SIG-M5 treated with dmso at 0.1 percent for 504 hours (cell line): Measurements from ENCODE around the gene SMG6.
A peak's percentile ranks its signal among the peaks of the same experiment; 100 is the strongest.

Experiments
- DNase-seq: peaks from one replicate; lab custom pipeline; 2025; ENCODE audit not compliant: unreplicated experiment; lab: John Stamatoyannopoulos, UW

SMG6 gene

DNA sequence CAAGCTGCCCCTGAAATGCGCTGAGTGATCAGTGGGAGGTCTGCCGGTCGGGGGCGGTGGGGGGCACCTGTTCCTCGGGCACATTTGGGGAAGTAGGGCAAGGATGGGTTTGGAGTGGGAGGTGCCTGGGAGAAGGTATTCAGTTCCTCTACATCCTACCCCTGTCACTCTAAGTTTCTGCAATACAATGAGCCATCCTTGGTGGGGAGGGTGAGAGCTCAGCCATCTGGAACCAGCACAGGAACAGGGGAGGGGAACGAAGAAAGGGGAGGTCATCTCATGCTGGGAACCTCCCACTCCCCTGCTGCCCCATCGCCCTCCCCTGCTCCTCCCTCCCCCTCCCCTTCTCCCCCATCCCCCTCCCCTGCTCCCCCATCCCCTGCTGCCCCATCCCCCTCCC lies 269.4 kb downstream of the SMG6 start:
- no peak for DNase-seq

DNA sequence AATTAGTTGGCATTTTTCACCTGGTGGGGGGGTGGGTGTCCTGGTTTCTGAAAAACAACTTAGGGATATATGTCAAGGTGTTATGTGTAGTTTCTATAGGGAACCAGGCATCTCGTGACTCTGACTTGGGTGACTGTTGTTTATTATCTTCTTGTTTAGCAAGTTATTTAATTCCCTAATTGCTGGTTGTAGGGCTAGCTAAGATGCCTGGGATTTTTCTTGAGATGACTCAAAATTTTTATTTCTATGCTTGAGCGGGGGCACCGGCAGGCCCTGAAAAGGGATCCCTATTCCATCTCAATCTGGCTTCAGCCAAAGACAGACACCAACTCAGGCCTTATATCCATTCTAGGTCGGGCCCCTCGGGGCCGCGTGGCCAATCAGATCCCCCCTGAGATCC lies 270.4 kb downstream of the SMG6 start:
- DNase-seq = no peak

- DNase-seq = no peak
These were observed 272.8 kb downstream of the SMG6 start for GRCh38 chr17:2030779-2031163.

GRCh38 chr17:2029911-2030778 lies 273.4 kb downstream of the SMG6 start, which contains the start of gene DPH1:
DPH1 (plus strand) TSS chr17:2030153; CDS start chr17:2030170, 17 bp downstream.
- DNase-seq = peak; percentile 89

DNA sequence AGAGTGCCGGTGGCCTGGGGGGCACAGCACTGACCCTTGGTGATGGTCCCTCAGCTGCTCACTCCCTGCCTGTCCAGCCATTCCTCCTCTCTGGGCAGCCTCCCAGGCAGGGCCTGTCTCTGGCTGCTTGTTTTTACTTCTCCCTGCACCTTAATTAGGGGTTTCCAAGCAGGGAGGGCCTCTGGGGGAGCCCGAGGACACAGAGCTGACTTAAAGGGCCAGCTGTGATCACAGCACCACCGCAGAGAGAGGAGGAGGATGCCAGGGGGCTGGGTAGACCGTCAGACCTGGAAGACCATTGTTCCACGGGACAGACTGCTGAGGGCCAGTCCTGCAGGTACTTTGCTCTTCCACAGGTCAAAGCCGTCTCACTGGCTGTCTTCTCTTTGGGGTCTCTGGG lies 274.8 kb downstream of the SMG6 start:
- no peak for DNase-seq

DNA sequence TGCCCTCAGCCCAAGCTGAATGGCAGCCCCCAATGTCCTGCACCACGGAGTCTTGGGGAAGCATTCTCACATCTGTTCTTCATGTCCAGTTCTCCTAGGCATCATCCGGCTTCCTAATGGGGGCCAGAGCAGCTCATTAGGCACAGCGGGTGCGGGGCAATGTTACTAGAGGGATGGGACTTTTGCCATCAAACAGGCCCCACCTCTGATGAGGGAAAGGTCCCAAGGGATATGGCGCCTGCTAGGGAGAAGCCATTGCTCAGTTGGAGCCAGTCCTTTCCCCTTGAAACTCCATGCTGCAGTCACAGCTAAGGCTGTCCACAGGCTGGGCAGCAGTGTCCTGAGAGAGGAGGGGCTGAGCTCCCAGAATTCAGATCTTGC lies 275.4 kb downstream of the SMG6 start:
- DNase-seq = no peak

- no peak for DNase-seq
These were observed 275.9 kb downstream of the SMG6 start for GRCh38 chr17:2027528-2028233.

GRCh38 chr17:2025622-2026309 lies 277.8 kb downstream of the SMG6 start:
- peak; percentile 16 for DNase-seq

- peak; percentile 60 for DNase-seq
These were observed 278.4 kb downstream of the SMG6 start, which contains the start of gene RTN4RL1 for GRCh38 chr17:2025220-2025621. RTN4RL1 (minus strand) TSS chr17:2025334; CDS start chr17:2024865, 469 bp downstream.

GRCh38 chr17:2024572-2025219 lies 278.9 kb downstream of the SMG6 start:
- no peak for DNase-seq

DNA sequence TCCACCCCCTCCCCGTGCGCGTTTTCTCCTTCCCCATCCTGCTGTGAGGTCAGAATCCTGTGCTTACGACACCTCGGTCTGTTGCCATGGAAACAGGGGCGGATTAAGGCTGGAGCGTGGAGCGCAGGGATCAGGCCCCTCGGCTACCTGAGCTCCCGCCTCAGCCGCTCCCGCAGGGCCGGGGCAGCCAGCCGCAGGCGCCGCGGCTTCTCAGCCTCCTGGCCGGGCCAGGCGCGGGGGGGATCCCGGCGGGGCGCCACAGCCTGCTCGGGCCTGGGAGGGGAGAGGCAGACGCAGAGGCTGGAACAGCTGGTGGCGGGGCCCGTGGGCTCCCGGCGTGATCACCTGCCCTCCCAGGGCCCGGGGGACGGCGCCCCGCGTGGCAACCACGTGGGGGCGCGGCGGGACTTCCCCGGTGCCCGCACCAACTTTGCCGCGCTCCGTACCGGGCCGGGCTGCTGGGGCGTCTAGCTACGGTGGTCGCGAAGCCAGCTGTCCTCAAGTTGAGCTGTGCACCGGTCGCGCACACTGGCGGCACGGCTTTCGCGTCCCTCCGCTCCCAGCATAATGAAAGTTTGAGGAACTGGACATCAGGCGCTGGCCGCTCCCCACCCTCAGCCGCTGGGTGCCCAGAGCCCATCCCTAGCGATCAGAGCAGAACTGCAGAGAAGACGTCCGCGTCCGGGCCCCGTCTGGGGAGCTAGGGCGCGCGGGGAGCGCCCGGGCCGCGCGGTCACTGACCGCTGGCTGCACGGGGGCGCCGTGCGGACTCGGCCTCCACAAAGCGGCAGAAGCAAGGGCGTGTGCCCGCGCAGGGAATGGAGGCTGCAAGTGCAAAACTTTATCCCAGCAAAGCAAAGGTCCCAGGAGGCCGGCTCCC lies 279.7 kb downstream of the SMG6 start:
- DNase-seq = peak; percentile 37

DNA sequence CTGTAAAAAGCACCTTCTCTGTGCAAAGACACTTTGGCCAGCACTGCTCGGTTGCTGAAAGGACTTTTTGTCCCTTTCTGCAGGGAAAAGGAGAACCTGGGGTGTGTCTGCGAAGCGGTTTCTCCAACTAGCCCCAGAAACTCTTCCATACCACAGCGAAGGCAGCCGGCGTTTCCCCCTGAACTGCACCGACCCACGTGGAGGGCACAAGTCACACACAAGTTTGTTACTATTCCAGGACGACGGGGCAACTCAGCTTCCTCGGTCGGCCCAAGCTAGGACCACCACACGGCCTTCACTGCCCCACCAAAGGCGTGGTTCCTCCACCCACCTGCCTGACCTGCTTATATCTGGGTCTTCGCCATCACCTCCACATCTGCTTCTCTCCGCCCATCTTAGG lies 280.3 kb downstream of the SMG6 start:
- no peak for DNase-seq

GRCh38 chr17:2022647-2023240 lies 280.8 kb downstream of the SMG6 start:
- no peak for DNase-seq

GRCh38 chr17:2020721-2021120 lies 282.9 kb downstream of the SMG6 start:
- DNase-seq = no peak

DNA sequence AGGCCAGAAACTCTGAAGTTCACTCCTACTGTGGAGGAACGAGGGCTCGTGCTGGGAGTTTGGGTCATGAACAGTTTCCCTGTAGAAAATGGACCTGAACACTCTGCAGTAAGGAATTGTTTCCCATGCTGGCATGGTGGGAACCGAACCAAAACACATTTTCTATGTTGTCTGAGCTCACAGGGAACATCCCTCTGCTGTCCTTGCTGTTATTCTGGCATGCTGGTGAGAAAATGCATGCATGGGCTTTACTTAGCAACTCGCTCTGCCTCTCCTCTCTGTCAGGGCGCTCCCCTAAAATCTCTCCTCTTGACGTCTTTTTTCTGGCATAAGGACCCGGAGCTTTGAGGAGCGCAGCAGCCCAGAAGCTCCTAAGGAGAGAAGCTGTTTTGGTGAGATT lies 283.9 kb downstream of the SMG6 start:
- DNase-seq = no peak

DNA sequence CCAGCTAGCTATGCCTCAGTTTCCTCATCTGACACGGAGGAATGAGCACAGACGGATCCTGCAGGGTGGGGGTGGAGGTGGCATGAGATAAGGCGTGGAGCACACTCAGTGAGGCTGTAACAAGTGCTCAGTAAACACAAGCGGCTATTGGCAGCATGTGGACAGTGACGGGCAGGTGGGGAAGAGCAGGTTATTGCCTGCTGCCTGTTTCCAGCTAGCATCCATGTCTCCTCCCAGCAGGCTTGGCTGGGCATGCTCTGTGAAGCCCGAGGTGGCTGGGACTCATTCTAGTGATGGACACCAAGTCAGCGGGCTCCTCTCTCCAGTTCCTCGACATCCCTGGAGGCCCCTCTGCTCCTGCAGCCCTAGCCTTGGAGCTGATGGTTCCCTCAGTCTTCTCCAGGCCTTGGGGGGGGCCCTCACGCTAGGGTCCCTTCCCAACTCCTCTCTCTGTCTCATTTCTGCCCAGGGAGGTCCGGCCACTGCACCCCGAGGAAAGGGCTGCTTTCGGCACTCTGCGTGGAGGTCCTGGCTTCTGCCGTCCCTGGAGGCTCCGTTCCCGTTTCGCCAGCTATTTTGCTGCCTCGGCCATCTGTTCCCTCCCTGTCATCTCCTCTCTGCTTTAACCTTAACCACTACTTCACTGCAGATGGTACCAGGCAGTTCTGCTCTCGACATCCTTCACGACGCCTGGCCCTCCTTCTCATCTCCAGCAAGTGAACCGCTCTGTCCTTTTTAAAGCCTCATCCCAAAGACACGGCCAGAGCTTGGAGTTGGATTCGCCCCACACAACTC lies 284.7 kb downstream of the SMG6 start:
- no peak for DNase-seq

DNA sequence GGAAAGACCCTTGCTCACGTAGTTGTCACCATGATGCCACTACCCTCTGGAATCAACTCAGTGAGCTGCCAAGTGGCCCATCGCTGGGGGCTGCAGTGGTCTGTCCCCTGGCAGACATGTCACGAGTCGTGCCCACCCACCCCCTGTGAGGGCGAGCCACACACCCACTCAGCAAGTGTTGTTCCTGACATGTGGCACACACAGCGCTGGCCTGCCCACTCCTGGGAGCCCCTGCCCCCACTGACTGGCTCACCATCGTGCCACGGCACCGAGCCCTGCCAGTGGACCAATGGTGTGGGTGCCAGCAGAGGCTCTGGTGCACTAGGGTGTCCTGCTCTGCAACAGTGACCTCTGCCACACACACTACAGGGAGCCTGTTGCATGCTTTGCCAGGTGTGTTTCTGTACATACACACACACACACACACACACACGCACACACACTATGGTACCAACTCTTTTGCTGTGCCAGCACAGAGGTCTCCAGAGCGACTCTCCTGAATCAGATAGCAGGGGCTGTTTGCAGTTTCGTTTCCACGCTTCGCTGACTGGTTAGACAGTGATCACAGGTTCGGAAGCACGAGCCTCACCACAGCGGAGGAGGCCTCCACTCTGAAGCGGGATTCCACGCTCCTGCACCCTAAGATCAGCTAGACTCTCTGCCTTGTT lies 286.2 kb downstream of the SMG6 start:
- no peak for DNase-seq

DNA sequence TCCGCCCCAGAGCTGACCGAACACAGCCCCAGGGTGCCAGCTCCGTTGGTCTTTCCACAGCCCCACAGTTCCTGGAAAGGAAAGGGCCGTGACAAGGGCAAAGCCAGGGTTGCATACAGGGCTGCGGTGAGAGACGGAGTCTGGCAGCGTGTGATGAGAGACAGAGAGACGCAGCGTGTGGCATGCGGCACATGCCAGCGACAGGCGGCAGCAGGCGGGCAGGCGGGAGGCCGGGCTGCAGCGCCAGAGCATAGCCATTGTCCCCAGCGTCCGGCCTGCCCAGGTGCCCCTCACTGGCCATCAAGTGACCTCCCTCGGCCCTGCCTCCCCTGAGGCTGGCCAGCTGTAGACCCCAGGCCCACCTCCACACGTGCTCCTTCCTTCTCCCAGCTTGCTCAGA lies 287.1 kb downstream of the SMG6 start:
- no peak for DNase-seq
